Esophagus muscularis mucosa (tissue), 4 donors: ENCODE measurements around the gene GOLGA6C.
"Not testable (repeated sequence)": the region's sequence is repeated elsewhere in the genome, so short reads cannot be mapped to it uniquely, and the experiment has no call there.

Source experiments
- CTCF ChIP-seq, 3 experiments: fragments of 200-600 bp in 2 of 3; fragments of 450-650 bp in 1 of 3; sonication (generic) in 2 of 3; IDR thresholded peaks; one replicate each; pipeline ENCODE4 v1.5.1; 2017 to 2019; ENCODE audit warnings: antibody characterized with exemption in 3 of 3, mild to moderate bottlenecking in 2 of 3, moderate library complexity in 1 of 3
- EP300 ChIP-seq: sonication (generic); formaldehyde crosslinking; IDR thresholded peaks from one replicate; pipeline ENCODE4 v1.6.1; 2017; ENCODE audit warnings: antibody characterized with exemption
- POLR2A ChIP-seq: fragments of 450-650 bp; IDR thresholded peaks from one replicate; pipeline ENCODE4 v1.6.1; 2017; ENCODE audit warnings: antibody characterized with exemption, moderate library complexity, mild to moderate bottlenecking, low read depth
- POLR2AphosphoS5 ChIP-seq, 2 donors: sonication (generic); formaldehyde crosslinking; IDR thresholded peaks; one replicate each; pipeline ENCODE4 v1.6.1; 2017; ENCODE audit warnings: antibody characterized with exemption in 2 of 2

- not testable (repeated sequence) for TF ChIP-seq EP300; POLR2A; POLR2AphosphoS5 (IDR thresholded peaks at IDR 0.05)
- peak; percentile 22 to 52 (median 37) for TF ChIP-seq CTCF (IDR thresholded peaks at IDR 0.05)
These were observed 41.2 kb downstream of the GOLGA6C start for GRCh38 chr15:75299311-75299688.
